Pulmonary artery endothelial cell (primary cell): Measurements from ENCODE around the gene KIF26B. TPM values are rescaled to one million over a fixed set of nuclear protein-coding genes. Genes with fewer than 3 reads are reported as not detected.

ENCODE experiments used
- DNase-seq: peaks from one replicate; pipeline ENCODE4 v3.0.0-alpha.2; 2011; ENCODE audit warnings: low read depth, low spot score
- total RNA-seq: library from RNA; depleted of rRNA; stranded (reverse); fragments of >200 nt; gene quantifications from 2 replicates; pipeline ENCODE4 v1.2.3, GENCODE V29; 2014

The KIF26B gene
- total RNA-seq, 1 donor from 2014 or later: 0.13 TPM

DNA sequence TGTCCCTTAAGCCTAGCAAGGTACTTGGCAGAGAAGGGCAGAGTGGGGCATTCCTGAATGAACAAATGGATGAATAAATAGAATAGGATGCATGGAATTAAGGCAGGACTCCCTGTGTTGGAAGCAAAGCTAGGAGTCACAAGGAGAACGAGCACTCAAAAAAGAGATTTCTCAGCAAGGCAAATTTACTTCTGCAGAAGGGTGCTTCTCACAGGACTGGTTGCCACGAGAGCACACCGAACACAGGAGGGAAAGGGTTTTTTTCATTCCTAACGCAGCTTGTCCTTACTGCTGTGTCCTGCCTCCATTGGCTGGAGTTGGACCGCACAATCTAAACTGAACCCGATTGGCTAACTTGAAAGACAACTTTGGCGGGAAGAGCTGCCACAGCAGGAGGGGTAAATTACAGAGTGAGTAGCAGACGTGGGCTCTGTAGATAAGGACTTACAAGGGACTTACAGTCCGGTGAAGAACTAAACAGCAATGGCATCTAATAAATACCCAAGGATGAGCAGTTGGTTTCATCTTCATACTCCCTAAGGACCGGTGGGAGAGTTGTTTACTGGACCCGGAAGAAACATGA, 52.4 kb downstream of the KIF26B start:
- DNase-seq: no peak

DNA sequence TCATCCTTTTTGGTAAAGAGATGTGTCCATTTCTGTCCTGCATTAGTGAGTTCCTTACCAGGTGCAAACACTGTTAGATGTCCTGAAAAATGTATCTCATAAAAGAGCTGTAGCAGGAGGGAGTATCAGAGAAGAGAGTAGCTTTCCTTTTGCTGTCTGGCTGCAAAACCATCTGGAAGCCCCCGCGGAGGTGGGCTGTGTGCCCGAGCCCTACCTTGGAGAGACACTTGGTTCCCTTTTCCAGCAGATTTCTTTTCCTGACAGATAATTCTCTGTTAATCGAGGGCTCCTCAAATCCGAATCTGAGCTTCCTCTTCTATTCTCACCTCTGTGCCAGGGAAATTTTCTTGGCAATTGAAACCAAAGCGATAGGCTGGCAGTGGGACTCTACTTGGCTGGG, 53.0 kb downstream of the KIF26B start:
- DNase-seq: no peak

DNA sequence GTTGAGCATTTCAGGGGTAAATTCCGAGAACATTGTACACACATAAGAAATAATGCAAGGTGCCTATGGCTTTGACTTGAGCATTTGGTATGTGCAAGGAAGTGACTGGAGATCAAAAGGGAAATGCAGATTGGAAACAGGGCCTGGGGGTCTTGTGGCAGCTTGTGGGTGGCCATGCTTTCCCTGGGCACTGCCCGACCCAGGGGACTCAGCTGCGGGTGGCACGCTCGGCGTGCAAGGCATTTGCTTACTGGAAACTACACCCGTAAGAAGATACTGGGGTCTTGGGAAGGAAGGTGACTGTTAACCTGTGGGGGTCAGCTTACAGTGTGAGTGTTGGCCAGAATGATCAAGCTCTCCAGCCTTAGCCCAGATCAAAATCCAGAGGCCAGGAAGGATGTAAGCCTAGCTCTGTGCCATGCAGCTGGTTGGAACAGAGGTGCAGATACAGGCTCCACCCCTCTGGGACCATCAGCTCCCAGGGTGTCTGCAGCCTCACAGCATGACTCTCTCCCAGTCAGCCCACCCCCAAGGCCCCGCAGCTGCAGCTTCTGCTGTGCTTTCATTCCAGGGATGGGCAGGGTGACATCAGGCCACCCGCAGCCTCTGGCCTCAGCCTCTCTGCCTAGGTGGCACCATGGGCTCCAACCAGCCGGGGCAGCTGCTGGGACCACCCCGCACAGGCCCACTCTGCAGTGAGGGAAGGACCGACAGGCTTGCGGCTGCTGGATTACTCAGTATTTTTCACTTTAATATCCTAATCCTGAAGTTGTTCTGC, 55.1 kb downstream of the KIF26B start:
- no peak for DNase-seq

DNA sequence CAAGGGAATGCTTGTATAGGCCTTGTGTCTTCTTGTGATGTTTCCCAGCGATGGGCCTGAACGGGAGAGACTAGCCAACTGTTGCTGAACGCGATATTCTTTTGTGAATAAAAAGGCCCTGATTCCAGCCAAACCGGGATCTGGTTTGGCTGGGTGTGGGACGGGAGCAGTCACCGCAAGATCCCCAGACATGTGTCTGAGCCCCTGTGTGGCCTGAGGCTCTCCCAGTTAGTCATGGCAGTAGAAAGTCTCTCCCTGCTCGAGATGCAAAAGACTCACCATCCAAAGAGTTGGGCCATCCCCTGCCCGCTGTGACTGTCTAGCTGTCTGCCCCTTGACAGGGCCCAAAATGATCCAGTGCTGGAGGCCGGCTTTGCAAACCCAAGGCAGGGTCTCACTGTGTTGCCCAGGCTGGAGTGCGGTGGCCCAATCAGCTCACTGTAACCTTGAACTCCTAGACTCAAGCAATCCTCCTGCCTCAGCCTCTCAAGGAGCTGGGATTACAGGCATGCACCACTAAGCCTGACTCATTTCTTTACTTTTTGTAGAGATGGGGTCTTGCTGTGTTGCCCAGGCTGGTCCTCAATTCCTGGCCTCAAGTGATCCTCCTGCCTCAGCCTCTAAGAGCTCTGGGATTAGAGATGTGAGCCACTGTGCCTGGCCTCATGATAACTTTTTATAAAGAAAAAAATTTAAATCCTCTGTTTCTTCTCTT, 56.4 kb downstream of the KIF26B start:
- no peak for DNase-seq

DNA sequence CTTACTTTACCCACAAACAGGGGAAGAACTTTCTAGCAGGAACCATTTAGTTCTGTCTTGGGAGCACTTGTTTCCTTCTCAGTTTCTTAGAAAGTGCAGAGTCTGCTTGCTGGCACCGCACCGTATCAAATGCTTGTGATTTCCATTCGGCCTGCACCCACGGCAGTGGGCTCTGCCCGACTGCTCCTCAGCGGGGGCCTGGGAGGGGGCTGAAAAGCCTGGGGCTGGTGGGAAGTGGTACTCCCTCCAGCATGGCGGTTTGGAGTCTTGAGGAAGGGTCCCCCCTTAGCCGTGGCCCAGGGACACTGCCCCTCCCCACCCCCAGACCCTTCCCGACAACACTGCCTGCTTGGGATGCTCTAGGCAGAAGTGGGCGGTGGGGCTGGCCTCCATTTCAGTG, 57.0 kb downstream of the KIF26B start:
- DNase-seq: no peak

DNA sequence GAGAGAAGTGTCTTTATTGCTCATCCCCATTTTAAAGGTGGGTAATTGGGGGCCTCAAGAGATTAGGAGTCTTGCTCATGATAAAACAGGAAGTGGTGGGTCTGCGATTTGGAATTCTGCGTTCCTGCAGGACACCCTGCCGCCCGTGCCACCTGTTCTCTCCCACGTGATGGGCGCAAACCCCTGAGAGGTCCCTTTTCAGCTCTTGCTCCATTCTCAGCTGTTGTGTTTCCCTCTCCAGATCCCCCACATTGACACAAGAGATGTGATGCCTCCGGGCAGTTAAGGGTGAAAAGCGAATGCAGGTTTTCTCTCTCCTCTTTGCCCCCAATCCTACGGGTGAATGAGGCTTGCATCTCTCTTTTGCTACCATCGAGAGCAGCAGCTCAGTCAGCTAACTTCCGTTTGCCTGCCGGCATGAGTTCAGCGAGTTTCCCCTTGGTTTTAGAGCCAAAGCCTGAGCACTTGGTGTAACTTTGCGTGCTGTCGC, 57.5 kb downstream of the KIF26B start:
- no peak for DNase-seq

DNA sequence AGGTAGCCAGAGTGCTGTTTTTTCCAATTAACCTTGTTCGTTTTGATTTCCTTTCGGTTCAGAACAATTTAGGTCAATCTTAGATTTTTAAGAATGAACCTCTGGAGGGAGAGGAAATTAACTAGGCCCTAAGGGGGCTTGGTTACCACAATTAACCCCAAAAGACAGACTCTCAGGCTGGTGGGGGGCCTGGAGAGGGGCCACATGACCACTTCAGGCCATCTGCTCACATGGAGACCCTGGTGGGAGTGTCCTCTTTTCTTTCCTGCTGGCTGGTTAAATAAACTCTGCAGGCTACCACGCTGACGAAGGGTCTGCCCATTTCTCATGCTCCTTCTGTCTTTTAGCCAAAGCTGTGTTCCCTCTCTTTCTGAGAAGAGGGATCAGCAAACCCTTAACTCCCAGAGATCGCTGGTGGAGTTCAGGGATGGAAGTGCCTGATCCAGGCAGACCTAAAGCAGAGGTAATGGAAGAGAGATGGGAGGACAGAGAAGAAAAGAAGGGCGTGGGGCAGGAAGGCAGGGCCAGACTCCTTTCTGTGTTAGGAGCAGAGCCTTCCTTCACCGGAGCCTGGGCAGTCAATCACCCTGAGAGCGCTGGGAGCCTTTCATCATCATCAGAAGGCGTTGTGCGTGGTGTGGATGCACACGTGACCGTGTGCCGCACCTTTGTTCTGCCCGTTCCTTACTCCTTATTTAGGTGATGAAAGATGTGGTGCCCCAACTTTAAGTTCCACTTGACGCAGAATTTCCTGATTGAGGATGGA, 58.5 kb downstream of the KIF26B start:
- DNase-seq: no peak

DNA sequence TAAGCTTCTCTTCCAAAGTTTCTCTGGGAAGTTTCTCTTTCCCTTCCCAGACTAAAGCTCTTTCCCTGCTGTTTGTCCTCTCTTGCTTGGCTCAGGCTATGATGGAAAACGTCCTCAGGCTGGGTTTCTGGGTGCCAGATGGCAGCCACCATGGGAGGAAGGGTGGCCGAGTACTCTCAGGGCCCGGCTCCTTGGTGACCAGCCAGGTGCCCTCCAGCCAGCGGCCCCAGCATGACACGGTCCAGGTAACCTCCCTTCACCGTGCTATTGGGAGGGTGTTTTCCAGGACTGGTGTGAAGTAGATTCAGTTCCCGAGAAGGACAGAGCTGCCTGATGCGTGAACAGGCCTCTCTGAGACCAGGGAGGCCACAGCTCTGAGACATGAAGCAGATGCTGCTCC, 60.3 kb downstream of the KIF26B start:
- DNase-seq: no peak

DNA sequence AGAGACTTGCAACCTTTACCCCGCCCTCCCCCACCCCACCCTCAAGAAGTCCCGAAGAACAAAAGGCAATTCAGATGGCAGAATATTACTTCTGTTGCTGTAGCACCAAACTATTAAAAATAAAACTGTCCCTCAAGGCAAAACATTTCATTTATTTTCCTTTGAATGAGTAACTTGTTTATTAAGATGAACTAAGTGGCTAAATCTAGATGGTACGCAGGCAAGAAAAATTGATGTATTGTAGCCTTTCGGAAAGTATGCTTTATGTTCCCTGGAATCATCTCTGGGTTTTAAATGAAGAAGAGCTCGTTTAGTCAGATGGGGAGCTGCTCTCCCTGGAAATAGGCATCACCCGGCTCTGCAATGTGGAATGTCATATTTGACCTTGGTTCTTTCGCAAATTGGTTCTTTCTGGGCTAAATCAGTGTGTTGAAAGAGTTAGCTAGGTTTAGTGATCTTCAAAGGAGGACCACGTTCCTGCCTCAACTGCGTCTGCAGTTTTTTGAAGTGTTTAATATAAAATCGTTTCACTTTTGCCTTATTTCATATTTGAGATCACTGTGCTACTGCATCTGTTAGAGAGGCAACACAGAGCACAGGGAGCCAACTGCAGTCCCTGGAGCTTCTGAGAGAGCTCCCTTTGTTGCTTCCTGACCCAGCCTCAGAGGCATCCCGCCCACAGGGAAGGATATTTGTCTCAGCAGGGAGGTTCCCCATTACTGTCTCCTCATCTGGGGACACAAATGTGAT, 61.8 kb downstream of the KIF26B start:
- no peak for DNase-seq

DNA sequence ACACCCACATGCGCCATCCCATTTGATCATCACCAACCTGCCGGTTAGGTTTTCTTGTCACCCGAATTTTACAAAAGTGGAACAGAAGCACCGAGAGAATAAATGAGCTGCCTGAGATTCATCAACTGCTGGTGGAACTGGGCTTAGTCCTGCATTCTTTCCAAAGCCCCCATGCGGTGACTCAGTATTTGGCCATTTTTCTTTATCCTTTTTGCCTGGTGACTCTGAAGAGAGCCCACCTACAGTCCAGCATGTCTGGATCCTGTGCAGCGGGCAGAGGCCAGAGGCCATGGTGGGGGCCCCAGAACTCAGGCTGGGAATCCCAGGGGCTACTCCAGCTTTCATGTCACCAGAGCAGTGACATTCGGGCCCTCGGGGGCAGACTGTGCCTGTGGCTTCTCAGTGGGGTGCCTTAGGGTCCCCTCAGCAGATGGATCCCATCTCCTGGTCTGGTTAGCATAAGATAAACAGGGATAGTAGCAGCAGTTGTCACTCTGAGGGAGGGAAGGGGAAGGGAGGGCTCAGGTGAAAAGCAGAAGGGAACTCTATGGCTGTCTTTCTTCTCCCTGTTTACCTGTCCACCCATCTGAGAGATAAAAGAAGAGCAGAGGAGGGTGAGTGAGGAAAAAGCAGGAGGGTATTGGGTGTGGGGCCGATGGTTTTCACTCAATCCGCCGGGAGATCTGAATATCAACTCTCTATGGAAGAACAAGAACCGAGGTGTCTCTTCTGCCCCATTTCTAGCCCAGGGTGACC, 63.2 kb downstream of the KIF26B start:
- no peak for DNase-seq

DNA sequence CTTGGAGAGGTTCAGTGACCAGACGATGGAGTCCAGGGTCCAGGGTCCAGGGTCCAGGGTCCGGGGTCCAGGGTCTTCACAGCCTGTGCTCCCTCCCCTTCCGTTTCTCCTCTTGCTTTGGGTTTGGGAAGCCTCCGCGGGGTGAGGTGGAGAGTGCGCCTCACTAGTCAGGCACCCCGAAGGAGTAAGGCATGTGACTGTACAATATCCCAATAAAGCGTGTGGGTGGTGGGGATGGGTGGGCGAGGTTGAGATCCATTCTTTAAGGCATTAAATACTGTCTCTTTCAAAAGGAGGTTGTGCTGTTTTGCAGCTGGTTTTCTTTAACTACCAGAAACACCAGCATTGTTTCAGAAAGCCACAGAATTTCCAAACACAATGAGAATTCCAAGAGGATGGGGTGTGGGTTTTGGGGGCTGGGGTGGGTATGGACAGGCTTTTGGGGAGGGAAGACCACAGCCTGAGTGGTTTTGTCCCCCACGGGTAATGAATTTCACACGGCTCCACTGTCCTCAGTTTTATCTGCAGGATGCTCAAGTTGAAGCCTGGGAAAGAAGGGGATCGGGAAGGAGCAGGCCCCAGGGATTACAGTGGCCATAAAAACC, 65.7 kb downstream of the KIF26B start:
- no peak for DNase-seq

DNA sequence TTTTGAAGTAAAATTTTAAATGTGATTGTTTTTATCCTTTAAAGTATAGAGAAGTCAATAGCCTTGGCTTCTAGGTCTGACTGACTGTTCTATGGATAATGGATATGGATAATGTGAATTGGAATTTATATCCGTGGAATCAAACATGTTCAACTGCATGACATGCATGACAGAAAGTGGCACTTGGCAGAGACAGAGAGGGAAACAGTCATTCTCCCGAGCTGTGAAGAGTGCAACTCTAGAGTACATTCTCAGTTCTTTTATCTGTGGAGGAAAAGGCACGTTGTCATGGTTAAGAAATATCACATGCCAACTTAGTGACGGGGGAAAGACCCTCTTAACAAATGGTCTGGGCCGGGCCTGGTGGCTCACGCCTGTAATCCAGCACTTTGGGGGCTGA, 67.0 kb downstream of the KIF26B start:
- DNase-seq: no peak

DNA sequence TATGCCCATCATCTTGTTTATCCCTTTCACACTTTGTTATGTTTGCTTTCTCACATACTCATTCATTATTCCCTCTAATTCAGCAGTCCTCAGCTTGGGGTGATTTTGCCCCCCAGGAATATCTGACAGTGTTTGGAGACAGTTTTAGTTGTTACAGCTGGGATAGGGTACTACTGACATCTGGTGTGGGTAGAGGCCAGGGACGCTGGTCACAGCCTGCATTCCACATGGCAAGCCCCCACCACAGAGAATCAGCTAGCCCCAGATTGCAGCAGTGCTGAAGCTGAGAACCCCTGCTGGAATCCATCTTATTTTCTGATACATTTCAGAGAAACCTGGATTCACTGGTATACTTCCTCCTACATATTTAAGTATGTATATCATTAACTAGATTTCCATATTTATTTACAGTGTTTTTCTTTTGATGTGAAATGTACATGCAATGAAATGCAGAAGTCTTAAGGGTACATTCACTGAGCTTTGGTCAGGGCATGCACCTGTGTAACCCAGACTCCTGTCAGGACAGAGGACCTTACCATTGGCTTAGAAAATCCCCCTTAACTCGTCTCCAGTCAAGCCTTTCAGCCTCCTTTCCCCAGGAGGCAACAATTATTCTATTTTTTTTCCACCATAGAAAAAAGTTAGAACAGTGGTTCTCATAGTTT, 68.3 kb downstream of the KIF26B start:
- DNase-seq: no peak

DNA sequence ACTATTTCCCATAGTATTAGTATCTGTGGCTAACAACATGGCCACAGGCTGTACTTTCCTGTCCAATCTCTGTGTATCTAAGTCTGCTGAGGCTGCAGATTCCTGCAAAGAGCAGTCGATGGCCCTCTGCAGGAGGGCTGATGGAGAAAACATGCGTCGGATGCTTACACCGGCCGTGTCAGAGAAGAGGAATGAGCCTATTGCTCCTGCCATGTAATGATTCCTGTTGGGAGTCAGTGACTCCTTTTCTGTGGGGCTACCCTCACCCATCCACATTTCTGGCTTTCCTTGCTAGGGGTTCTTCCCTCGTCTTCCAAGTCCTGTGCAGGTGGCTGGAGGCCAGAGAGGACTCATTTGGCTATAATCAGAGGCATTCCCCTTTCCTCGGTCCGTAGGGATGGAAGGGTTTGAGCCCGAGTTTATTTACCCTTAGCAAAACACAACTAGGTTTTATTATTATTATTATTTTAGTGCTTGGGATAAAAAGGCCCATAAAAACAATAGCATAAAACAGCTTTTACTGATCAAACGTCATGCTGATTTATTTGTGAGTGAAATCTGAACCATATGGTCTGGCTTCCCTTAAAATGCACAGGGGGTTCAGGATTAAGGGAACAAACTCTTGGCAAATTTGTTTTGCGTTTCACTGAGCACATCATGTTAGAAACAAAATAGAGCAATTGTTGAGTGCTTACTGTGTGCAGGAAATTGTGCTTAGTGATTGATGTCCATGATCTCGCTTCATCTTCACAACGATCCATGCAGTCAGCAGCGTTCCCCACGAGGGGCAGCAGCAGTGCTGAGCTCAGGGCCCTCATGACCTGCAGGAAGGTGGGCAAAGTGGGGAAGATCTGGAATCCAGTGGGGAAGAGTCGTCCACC, 70.8 kb downstream of the KIF26B start:
- DNase-seq: no peak

DNA sequence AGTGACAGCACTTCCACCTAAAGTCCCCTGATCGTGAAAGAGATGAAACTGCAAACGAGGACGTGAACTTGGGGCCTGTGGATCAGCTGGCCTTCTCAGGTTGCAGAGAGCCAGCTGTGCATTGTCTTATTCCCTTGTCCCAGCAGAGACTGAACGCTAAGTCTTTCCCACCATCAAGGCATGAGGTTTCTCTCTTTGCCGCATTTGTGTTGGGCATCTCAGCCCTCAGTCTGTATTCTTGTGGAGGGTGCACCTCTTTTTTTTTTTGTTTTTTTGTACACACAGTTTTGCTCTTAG, 71.4 kb downstream of the KIF26B start:
- no peak for DNase-seq

DNA sequence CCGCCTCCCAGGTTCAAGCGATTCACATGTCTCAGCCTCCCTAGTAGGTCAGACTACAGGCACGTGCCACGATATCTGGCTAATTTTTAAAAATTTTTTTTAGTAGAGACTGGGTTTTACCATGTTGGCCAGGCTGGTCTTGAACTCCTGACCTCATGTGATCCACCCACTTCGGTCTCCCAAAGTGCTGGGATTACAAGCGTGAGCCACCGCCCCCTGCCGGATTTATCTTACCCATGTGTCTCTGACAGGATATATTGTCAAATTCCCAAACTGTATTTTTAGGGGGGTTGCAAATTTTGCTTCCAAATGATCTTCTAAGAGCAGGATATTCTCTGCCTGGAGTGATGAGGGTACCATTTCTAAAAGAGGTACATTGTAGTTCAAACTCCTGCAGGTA, 74.3 kb downstream of the KIF26B start:
- DNase-seq: no peak

DNA sequence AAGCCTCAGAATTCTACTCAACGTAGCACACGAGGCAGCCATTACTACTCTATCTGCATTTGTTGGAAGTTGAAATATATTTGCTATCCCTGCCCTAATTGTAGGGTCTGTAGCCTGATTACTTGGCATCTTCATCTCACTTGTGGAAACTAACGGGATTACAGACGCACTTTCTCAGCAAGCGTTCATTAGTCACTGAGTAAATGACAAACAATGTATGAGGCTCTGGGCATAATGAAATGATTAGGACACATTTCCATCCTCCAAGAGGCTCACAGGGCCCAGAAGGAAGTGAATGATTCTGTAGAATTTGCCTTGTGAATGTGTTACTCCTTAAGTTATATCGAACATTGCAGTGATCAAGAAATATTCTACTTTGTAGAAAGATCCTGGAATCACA, 78.1 kb downstream of the KIF26B start:
- no peak for DNase-seq

DNA sequence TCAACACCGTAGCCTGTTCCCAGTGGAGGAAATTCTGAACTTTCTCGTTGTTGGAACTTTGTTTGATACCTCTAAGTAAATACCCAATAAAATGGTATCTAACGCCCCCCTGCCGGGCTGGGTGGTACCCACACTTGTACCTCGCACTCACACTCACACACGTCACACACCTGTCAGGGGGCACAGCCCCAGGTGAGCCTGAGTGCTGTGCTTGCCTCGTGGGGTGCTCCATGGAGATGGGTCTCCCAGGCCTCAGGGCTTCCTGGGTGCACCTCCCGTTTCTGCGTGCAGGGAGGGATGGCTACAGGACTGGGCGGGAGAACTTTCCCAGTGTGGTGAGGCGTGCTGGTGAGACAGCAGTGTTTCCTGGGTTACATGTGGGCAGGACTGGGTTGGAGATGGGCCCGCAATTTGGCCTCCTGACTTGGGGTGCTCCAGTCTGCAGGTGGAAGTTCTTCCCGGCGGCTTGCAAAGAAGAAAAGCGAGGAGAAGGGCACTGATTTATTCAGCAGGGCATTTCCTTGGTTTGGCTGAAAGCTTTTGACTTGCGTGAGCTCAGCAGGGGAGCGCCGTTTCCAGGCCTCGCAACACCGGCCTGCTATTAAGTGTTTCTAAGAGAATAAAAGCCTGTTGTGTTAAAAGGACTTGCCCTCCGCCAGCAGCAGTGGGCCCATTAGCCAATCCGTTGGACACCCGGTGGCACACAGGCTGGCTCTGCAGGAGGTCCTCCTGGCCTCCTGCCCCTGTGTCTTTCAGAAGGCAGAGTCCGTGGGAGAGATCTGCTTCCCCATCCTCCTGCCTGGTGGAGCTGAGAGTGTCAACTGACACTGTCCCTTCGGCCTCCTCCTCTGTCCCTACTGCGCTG, 79.7 kb downstream of the KIF26B start:
- no peak for DNase-seq
